Endothelial cell of umbilical vein (primary cell): ENCODE measurements around the gene TPCN1.

Experiments
- EZH2 ChIP-seq: IDR thresholded peaks from 2 replicates; pipeline ENCODE4 v1.6.1; 2012; ENCODE audit warnings: borderline replicate concordance, low read depth, mild to moderate bottlenecking, moderate library complexity, low read length, inconsistent platforms; ENCODE audit not compliant: severe bottlenecking
- FOS ChIP-seq: IDR thresholded peaks from 2 replicates; pipeline ENCODE4 v1.6.1; 2011; ENCODE audit warnings: mild to moderate bottlenecking, low read length, moderate library complexity, borderline replicate concordance; ENCODE audit not compliant: insufficient read depth
- GATA2 ChIP-seq: IDR thresholded peaks from 2 replicates; pipeline ENCODE4 v1.7.0; 2011; ENCODE audit warnings: low read depth, mild to moderate bottlenecking, moderate library complexity, mixed read lengths, low read length; ENCODE audit not compliant: insufficient read length, insufficient read depth
- JUN ChIP-seq: IDR thresholded peaks from 2 replicates; pipeline ENCODE4 v1.6.1; 2011; ENCODE audit warnings: borderline replicate concordance, low read depth; ENCODE audit not compliant: insufficient read length, insufficient read depth
- MAX ChIP-seq: IDR thresholded peaks from 2 replicates; pipeline ENCODE4 v1.6.1; 2011; ENCODE audit not compliant: insufficient read depth, insufficient read length
- MYC ChIP-seq: IDR thresholded peaks from one replicate; pipeline ENCODE4 v1.6.1; 2011; ENCODE audit warnings: mild to moderate bottlenecking, low read depth, low read length
- POLR2A ChIP-seq: IDR thresholded peaks from 2 replicates; pipeline ENCODE4 v1.6.1; 2012; ENCODE audit warnings: low read depth, mild to moderate bottlenecking, control low read depth, low read length
- POLR2AphosphoS5 ChIP-seq: IDR thresholded peaks from 2 replicates; pipeline ENCODE4 v1.6.1; 2012; ENCODE audit warnings: low read depth, mild to moderate bottlenecking, control low read depth, low read length, moderate library complexity; ENCODE audit not compliant: insufficient read depth
- TF ChIP-seq, protein P1 (sequence below), 2 donors: IDR thresholded peaks; 1 replicate in 1 of 2; 2 replicates in 1 of 2; pipeline ENCODE4 v1.5.1; 2011; ENCODE audit warnings: low read length in 2 of 2, mild to moderate bottlenecking in 2 of 2, moderate library complexity in 2 of 2, control low read depth in 1 of 2, inconsistent platforms in 1 of 2, low read depth in 1 of 2; ENCODE audit not compliant: insufficient read depth in 1 of 2; ENCODE audit errors: extremely low read depth in 1 of 2

DNA sequence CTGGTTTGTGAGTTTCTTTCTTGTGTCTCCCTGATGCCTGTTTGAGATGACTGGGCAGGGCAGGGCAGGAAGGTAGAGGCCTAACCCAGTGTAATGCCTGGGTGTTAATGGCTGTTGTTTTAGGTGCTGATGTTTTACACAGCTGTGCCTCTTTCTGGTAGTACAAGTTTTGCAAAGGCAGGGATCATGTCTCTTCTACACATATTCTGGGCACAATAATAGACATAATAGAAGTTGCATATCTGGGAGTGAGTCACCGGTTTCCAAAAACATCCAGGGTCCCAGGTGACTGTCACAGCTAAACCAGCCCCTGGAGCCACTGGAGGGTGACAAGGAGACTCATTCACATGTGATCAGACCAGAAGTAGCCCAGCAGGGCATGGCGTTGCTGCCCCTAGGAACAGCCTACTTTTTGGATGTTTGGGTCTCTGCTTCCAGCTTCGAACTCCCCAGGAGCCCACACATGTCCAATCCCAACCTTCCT, 18.1 kb downstream of the TPCN1 start:
- TF ChIP-seq FOS (no peak), POLR2A (no peak), EZH2 (no peak), MAX (no peak), MYC (no peak), POLR2AphosphoS5 (no peak), GATA2 (no peak), JUN (no peak)
- TF ChIP-seq, protein P1, sequence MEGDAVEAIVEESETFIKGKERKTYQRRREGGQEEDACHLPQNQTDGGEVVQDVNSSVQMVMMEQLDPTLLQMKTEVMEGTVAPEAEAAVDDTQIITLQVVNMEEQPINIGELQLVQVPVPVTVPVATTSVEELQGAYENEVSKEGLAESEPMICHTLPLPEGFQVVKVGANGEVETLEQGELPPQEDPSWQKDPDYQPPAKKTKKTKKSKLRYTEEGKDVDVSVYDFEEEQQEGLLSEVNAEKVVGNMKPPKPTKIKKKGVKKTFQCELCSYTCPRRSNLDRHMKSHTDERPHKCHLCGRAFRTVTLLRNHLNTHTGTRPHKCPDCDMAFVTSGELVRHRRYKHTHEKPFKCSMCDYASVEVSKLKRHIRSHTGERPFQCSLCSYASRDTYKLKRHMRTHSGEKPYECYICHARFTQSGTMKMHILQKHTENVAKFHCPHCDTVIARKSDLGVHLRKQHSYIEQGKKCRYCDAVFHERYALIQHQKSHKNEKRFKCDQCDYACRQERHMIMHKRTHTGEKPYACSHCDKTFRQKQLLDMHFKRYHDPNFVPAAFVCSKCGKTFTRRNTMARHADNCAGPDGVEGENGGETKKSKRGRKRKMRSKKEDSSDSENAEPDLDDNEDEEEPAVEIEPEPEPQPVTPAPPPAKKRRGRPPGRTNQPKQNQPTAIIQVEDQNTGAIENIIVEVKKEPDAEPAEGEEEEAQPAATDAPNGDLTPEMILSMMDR (IDR thresholded peaks at IDR 0.05; ENCODE audit: extremely low read depth in 1 of 2, insufficient read depth in 1 of 2, low read depth in 1 of 2, low read length in 2 of 2) = no peak
